Measurements from ENCODE around the gene MBOAT1. TPM values are rescaled to one million over a fixed set of nuclear protein-coding genes. Genes with fewer than 3 reads are reported as not detected.

Gene MBOAT1
- total RNA-seq, 1 experiment from 2014 or later = 9.9 TPM

- H2AFZ ChIP-seq (ENCODE audit: low read length) = no peak overlapping the region
- no peaks in the 10 kb centered on the region for H4K20me1 ChIP-seq (ENCODE audit: control insufficient read depth, insufficient read depth, insufficient read length)
- DNase-seq = no peak
- H2BK5ac ChIP-seq (ENCODE audit: insufficient read length, low read length) = no peak overlapping the region
- no peak overlapping the region for H3K18ac ChIP-seq (ENCODE audit: insufficient read length, low read depth, low read length)
- H2AK5ac ChIP-seq (ENCODE audit: insufficient read length, low read length) = no peak overlapping the region
- peaks cover 8% of the 10 kb centered on the region; the same call in 1 of the 2 replicates for H3K4me1 ChIP-seq (ENCODE audit: insufficient read depth, low read length)
- H3K23ac ChIP-seq (ENCODE audit: insufficient read length, low read depth, low read length) = no peak overlapping the region
- no peak overlapping the region for H2BK12ac ChIP-seq (ENCODE audit: insufficient read length, low read depth, low read length)
- no peaks in the 10 kb centered on the region for H3K9me3 ChIP-seq (ENCODE audit: control insufficient read depth, low read depth, low read length)
- H3K79me2 ChIP-seq (ENCODE audit: insufficient read depth, low read length) = peaks cover 3% of the 10 kb centered on the region; the same call in 1 of the 2 replicates
- Mint-ChIP-seq H3K4me3 (no peak overlapping the region), H3K36me3 (ENCODE audit: insufficient read depth in 1 of 3, low read depth in 3 of 3) (no peaks in the 10 kb centered on the region), H3K27ac (no peak overlapping the region), H3K27me3 (ENCODE audit: low read depth) (no peaks in the 10 kb centered on the region), H3K9me3 (no peaks in the 10 kb centered on the region), H3K4me1 (peaks cover 48 to 57% of the 10 kb centered on the region in 2 experiments)
- no peak overlapping the region for H2BK120ac ChIP-seq (ENCODE audit: low read depth, low read length, poor library complexity, severe bottlenecking)
- H4K5ac ChIP-seq (ENCODE audit: insufficient read length, low read depth, low read length) = no peak overlapping the region
- H3K79me1 ChIP-seq (ENCODE audit: insufficient read depth, low read depth, low read length, poor library complexity, severe bottlenecking) = no peaks in the 10 kb centered on the region
- no peak overlapping the region for H3K4ac ChIP-seq (ENCODE audit: low read depth, low read length)
- H2BK20ac ChIP-seq (ENCODE audit: low read depth, low read length, poor library complexity, severe bottlenecking) = no peak overlapping the region
- no peak overlapping the region for H2BK15ac ChIP-seq (ENCODE audit: low read depth, low read length)
- no peak overlapping the region for H4K8ac ChIP-seq (replicated peaks; ENCODE audit: insufficient read length, low read depth, low read length)
- no peaks in the 10 kb centered on the region for H3K27me3 ChIP-seq (ENCODE audit: insufficient read depth, low read length)
- no peak overlapping the region for H3K14ac ChIP-seq (ENCODE audit: insufficient read depth, low read length)
- no peak overlapping the region for H3T11ph ChIP-seq (ENCODE audit: low read length)
- H3K56ac ChIP-seq (ENCODE audit: insufficient read length, low read depth, low read length) = no peak overlapping the region
- no peak for TF ChIP-seq CTCF (conservative IDR thresholded peaks at IDR 0.05)
- peaks cover 12% of the 10 kb centered on the region for H3K23me2 ChIP-seq (ENCODE audit: insufficient read length, low read depth, low read length, poor library complexity, severe bottlenecking)
- H3K4me2 ChIP-seq (ENCODE audit: insufficient read depth, insufficient read length, low read length) = no peak overlapping the region
- no peak overlapping the region for H4K91ac ChIP-seq (ENCODE audit: insufficient read length, low read depth, low read length)
- WGBS (ENCODE audit: extremely low coverage, insufficient read length, low lambda C conversion rate) = no CpG with 5 or more reads among the region's 5 CpGs
- no peak overlapping the region for H3K9ac ChIP-seq (ENCODE audit: extremely low read depth, insufficient read length, low read length)
- H3K27ac ChIP-seq (ENCODE audit: insufficient read length, low read depth, low read length) = no peak overlapping the region
Measured at GRCh38 chr6:20207088-20207418, 5.2 kb downstream of the MBOAT1 start.
